HG02970 (cell line): ENCODE data around the gene MMEL1.
"Not testable (repeated sequence)": the region's sequence is repeated elsewhere in the genome, so short reads cannot be mapped to it uniquely, and the experiment has no call there.

Experiments
- ATAC-seq: cut with Tn5 transposase; IDR thresholded peaks from one replicate; pipeline ENCODE4 v1.9.1; 2021; ENCODE audit warnings: mild to moderate bottlenecking, moderate library complexity, moderate number of reproducible peaks; ENCODE audit not compliant: unreplicated experiment, low FRiP score

Gene MMEL1

DNA sequence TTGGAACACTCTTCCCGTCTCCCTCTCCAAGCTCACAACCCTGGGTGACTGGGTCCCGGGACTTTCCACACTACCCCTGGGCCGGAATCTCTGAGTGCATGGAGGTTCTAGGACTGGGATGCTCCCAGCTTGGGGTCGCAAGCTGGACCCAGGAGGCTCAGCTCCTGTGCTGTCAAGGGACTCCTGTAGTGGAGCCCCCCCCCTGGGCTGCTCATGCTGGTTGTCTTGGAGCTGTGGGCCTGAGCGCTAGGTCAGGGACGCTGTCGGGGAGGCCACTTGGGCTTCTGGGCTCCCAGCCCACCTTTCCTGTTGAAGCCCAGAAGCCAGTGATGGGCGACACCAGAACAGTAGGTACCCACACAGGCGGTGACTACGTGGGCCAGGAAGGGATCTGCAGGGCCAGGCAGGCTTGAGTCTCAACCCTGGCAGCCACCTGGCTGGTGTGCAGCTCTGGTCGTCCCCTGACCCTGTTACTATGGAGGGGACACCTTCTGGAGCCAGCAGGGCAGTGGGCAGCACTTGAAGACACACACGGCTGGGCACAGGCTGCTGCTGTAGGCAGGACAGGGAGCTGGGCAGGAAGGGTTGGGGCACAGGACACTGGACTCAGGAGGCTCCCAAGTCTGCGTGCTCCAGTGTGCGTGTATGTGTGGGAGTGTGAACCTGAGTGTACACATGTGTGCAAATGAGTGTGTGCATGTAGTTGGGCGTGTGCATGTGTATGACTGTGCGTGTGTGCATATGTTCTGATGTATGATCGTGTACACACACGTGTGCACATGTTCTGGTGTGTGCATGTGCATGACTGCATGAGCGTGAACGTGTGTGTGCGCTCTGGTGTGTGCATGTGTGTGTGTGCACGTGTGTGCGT is 3.0 kb downstream of the MMEL1 start:
- ATAC-seq, result no peak

DNA sequence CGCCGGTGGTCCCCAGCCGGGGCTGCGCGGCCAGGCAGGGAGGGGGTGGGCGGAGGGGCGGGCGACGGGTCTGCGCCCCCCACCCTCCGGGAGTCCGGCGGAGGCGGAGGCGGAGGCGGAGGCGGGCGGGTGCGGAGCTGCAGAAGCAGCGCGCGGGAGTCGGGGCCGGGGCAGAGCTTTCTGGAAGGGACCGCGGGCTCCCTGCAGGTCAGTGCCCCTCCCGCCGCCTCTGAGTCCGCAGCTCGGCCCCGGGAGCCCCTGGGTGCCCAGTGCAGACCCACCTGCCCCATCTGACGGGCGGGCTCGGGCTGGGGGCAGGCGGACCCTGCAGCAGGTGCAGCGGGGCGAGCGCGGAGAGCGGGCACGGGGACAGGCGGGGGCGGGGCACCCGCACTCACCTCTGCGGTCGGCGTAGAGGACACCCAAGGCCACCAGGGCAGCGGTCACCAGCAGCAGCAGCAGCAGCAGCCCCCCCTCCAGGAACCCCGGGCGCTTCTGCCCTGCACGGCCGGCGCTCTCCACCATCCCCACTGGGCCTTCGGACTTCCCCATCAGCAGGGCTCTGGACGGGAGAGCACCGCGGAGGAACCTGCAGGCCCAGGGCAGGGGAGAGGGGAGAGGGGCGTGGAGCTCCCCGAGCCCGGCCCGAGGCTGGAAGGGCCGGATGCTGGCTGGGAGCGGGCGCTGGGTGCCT is 3.7 kb downstream of the MMEL1 start:
- ATAC-seq, result no peak

DNA sequence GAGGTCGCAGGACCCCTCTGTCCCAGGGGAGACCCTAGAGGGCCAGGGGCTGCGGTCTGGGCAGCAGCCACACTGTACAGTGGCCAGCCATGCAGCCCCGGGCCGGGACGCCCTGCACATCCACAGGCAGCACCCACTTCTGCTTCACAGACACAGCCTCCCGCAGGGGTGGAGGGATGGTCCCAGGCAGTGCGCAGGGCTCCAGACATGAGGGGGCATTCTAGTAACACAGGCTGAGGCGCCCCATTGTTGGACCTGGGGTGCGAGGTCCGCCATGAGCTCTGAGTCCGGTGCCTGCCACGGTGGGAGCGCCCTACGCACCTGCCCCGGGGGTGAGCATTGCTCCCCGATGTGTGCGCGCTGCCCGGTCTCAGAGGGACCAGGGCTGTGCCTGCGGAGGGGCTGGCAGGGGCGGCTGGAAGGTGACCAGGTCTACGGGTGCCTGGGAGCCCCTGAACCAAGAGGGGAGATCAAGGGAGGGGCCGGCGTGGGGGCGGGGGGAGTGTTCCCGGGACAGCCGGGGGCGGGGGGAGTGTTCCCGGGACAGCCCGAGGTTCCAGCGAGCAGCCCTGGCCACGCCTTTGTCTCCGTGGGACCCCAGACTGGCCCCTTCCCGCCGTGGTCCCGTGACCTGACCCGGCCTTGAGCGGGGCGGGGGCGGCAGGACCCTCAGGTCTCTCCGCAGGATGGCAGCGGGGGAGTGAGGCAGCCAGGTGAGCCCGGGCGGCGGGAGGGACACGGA is 4.5 kb downstream of the MMEL1 start:
- ATAC-seq, result no peak

DNA sequence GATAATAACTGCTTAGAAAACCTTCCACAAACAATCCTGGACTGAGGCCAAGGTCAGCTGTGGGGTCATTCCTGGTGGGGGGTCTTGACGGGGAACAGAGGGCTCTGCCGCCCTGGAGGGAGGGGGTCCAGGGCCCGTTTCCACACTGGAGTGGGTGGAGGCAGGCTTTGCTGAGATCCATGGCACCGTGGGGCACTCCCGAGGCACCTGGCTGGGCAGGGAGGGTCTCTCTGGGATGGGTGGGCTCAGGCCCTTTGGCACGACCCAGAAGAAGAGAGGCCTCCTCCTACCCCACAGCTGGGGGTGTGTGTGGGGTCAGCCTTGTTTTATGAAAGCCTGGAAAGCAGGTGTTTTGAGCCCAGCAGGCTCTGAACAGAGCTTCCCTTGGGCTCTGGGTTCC is 5.1 kb downstream of the MMEL1 start:
- ATAC-seq, result no peak

DNA sequence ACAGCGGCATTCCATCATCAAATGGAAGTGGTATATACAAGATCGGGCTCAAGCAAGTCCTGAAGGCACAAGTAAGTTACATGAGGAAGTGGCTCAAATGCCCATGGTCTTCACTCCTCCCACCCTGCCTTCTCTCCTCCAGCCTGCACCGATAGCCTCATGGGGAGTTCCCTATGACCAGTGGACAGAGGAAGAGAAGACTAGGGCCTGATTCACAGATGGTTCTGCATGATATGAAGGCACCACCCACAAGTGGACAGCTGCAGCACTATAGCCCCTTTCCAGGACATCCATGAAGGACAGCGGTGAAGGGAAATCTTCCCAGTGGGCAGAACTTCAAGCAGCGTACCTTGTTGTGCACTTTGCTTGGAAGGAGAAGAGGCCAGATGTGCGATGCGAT is 7.1 kb downstream of the MMEL1 start:
- ATAC-seq, result not testable (repeated sequence)

DNA sequence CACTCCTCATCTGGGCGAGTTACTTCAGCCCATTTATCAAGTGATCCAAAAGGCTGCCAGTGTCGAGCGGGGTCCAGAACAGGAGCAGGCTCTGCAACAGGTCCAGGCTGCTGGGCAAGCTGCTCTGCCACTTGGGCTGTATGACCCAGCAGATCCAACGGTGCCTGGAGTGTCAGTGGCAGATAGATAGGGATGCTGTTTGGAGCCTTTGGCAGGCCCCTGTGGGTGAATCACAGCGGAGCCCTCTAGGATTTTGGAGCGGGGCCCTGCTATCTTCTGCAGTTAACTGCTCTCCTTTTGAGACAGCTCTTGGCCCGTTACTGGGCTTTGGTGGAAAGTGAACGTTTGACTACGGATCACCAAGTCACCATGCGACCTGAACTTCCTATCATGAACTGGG is 7.5 kb downstream of the MMEL1 start:
- no peak for ATAC-seq

DNA sequence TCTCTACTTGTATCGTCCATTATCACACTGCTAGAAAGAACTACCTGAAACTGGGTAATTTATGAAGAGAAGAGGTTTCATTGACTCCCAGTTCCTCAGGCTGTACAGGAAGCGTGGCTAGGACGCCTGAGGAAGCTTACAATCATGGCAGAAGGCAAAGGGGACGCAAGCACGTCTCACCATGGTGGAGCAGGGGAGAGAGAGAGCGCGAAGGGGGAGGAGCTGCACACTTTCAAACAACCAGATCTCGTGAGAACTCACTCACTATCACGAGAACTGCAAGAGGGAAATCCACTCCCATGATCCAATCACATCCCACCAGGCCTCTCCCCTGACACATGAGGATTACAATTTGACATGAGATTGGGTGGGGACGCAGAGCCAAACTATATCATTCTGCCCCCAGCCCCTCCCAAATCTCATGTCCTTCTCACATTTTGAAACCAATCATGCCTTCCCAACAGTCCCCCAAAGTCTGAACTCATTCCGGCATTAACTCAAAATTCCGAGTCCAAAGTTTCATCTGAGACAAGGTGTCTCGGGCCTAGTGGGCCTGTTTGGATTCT is 8.0 kb downstream of the MMEL1 start:
- ATAC-seq, result no peak

DNA sequence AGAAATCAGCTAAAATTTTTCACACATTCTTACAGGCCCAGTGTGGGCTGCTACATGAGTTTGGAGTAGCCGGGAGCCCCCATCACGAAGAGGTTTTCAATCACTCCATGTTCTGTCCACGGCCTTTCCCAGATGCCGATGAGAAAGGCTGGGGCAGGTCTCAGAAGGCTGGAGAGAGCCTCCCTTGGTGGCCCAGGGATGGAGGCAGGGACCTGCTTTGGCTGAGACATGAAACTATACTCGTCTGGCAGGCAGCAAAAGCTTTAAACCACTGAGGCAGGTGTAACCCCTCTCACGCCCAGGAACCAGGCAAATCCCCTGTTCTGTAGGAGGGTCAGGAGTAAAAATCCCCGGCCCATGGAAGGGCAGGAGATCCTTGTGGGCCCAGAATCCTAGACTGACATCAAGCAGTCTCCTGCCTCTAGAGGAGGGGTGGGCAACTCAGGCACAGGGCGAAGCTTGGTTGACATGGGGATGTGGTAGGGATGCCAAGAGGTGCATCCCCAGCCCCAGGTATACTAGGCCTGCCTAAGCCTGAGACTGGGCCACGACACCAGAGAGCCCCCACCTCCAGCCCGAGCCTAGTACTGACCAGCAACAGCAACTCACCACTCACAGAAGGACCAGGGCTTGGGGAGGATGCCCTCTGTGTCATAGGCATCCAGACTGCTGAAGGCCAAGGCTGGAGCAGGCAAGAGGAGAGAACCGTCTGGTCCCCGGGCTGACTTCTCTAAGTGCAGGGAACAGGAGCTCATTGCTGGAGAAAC is 9.1 kb downstream of the MMEL1 start:
- ATAC-seq, result no peak

DNA sequence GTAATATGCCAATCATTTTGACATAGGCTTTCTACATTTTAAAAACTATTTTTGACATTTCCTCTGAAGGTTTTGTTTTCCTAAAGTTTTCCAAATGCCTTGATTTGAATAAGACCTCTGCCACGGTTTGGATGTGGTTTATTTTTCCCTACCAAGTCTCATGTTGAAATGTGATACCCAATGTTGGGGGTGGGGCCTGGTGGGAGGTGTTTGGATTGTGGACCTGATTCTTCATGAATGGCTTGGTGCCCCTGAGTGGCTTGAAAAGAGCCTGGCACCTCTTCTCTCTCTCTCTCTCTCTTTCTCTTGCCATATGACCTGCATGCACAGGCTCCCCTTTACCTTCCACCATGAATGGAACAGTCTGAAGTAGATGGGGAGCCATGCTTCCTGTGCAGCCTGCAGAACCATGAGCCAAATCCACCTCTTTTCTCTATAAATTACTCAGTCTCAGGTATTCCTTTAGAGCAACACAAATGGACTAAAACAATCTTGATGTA is 14.8 kb downstream of the MMEL1 start:
- ATAC-seq, result no peak

DNA sequence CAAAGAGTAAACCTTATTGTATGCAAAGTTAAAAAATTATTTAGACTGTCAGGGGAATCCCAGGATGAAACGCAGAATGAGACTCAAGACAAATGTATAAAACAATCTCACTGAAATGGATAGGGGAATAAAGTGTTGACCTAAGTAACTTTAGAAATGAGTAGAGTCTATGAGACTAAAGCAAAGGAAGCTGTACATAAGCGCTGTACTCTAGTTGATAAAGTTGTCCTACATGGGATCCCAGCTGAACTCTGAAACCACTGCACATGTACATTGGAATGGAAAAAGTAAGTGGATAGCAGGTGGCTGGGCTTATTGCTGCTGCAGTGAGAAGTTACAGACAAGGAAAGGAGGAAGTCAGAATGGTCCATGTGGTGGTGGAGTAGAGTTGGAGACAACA is 18.7 kb downstream of the MMEL1 start:
- ATAC-seq, result no peak

DNA sequence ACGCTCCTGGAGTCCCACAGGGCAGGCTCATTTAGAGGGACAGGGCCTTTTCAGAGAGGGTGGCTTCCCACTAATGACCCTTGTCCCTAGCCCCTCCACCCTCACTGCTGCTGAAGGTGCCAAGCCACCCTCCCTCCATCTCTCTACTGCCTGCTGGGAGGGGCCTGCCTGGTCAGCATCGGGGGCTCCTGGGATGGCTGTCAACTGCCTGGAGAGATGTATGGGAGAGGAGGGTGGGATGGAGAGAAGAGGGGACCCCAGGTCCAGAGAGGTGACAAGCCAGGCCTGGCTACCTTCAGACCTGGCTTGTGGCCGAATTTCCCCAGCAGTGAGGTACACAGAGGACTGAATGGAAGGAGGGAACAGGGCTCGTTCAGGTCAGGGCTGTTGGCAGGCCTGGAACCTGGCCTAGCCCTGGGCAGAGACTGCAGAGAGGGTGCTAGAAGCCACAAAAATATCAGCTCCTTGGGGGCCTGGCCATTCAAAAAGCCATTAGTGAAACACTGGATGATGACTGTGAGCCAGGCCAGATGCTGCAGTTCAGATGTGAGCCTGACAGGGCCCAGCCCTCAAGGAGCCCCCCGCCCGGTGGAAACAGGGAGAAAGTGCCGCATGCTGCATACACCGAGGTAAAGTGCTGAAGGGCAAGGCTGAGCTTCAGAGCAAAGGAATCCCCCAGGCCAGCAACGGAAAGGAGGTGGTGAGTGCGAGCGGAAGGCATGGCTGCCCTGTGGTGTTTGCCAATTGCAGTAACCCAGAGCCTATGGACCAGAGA is 20.0 kb downstream of the MMEL1 start:
- ATAC-seq, result no peak

DNA sequence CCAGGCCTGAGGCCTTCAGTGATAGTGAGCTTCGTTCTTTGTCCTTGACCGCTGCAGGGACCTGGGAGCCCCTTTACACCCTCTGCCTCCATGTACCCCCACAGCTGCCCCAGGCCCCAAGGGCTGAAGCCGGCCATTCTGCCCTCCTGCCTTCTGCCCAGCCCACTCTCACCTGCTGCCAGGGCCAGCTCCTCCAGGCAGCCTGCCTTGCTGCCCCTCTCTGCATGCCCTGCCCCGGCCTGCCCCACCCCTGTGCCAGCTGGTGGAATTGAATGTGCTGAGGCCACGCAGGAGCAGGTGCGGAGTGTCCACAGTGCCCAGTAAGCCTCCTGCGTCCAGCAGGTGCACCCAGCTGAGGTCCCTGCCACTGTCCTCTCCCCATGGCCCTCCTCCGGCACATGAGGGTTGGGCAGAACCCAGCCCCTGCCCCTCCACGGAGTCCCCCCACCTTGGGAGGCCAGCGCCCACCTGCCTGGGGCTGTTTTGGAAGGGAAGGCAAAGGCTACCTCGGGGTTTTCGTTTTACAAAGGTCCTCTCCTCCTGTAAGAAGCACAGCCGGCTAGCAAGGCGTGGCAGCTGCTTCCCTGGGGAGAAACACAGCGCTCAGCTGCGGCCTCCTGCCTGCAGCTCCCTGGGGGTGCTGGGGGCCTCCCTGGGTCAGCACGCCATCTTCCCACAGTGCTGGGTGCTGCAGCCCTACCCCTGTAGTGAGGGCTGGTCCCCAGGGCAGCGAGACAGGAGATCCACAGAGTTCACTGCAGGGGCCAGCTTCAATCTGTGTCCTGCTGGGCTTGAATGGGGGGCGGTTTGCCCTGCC is 21.0 kb downstream of the MMEL1 start:
- ATAC-seq, result no peak

DNA sequence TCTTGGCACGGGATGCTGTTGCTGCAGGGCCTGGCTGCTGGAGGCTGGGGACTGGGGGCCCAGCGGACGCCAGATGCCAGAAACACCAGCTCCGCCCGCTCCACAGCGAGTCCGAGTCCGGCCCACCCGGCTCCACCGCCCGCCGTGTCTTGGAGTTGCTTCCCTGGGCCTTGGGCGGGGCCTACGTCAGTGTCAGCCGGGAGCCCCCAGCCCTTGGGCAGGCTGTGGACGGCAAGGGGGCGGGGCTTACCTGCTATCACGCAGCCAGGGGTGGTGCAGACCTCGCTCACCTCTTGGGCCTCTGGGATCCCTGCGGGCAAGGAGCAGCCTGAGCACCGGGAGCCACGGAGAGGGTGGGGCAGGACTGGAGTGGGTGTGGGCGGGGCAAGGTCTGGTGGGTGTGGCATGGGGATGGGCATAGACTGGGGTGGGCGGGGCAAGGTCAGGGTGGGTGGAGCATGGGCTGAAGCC is 21.8 kb downstream of the MMEL1 start:
- no peak for ATAC-seq

DNA sequence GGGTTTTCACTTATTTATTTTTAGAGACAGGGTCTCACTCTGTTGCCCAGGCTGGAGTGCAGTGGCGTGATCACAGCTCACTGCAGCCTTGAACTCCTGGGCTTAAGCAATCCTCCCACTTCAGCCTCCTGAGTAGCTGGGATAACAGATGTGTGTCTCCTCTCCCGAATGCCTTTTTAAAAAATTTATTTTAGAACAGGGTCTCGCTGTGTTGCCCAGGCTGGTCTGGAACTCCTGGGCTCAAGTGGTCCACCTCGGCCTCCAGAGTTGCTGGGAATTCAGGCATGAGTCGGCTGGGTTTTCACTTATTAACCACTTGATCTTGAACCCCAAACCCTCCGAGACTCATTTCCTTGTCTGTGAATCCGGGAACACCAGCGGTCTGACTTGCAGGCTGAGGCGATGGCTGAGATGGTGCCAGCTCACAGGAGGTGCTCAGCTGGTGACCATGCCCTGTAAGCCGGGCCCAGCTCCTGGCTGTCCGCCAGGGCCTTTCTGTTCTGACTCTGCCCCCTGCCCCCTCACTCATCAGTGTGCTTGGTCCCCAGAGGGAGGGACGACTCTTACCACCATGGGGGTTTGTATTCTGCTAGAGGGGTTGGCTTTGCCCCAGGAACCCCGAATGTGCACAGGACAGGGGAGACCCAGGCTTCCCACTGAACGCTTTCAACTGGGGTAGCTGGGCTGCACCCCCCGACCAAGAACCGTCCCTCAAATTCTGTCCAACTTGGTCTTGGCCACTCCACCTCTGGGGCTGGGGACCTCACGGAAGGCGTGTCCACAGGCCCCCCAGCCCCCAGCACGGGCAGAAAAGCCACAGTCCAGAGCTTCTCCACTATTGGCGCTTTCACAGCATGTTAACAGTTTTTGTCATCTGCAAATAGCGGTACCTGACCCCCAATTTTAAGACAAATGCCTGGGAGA is 22.5 kb downstream of the MMEL1 start:
- ATAC-seq, result no peak

DNA sequence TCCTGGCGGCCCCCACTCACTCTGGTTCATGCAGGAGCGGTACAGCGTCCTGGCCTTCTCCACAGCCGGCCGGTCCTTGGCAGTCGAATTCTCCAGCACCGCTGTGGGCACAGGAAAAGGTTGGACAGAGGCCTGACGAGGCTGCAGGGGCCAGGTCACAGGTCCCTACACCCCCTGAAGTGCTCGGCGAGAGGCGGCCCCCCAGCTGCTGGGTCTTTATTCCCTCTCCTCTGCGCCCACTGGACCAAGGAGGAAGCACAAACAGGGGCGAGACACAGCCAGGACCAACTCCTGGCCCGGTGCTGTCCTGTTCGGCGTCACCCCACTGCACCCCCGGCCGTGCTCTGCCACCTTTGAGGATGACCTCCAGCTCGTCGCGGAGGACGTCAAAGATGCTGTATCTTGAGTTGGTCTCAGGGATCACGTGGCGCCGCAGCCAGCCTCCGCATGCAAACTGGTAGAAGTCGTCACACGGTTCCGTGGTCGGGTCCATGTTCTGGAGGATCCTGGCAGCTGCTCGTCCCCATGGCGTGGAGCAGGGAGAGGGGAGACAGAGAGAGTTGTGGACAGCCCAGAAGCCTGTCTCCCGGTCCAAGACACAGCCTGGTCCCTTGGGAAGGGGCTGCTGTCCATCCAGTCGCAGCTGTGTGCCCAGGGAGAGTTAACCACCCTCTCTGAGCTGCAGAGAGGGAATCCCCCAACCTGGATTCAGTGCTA is 23.3 kb downstream of the MMEL1 start:
- no peak for ATAC-seq

DNA sequence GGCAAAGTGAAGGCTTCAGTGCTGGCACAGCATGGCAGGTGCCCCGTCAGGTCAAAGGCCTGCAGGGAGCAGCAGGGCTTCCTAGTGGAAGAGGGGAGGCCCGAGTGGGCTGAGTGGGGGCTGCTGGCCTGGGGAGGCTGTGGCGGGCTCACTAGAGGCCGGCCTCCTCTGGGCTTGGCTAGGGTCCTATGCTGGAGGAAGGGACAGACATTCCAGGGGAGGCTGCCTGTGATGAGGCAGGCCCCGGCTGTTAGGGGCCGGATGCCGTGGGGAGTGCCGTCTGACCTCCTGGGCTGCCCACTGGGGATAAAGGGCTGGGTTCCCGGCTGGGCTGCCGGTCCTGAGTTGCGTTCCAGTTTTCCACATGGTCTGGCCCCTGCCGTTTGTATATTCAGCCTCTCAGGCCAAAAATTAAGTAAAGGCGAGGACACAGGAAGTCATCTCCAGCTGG is 25.1 kb downstream of the MMEL1 start:
- ATAC-seq, result no peak
